Endothelial cell of umbilical vein (primary cell): Measurements from ENCODE around the gene KPNA1.

ENCODE experiments used
- EZH2 ChIP-seq: IDR thresholded peaks from 2 replicates; pipeline ENCODE4 v1.6.1; 2012; ENCODE audit warnings: borderline replicate concordance, low read depth, mild to moderate bottlenecking, moderate library complexity, low read length, inconsistent platforms; ENCODE audit not compliant: severe bottlenecking
- FOS ChIP-seq: IDR thresholded peaks from 2 replicates; pipeline ENCODE4 v1.6.1; 2011; ENCODE audit warnings: mild to moderate bottlenecking, low read length, moderate library complexity, borderline replicate concordance; ENCODE audit not compliant: insufficient read depth
- TF ChIP-seq, protein P1 (sequence below), 2 donors: IDR thresholded peaks; 1 replicate in 1 of 2; 2 replicates in 1 of 2; pipeline ENCODE4 v1.5.1; 2011; ENCODE audit warnings: low read length in 2 of 2, mild to moderate bottlenecking in 2 of 2, moderate library complexity in 2 of 2, control low read depth in 1 of 2, inconsistent platforms in 1 of 2, low read depth in 1 of 2; ENCODE audit not compliant: insufficient read depth in 1 of 2; ENCODE audit errors: extremely low read depth in 1 of 2

GRCh38 chr3:122515870-122516269 lies 1.1 kb upstream of the KPNA1 start:
- TF ChIP-seq EZH2 = no peak
- no peak for TF ChIP-seq FOS
- TF ChIP-seq, protein P1, sequence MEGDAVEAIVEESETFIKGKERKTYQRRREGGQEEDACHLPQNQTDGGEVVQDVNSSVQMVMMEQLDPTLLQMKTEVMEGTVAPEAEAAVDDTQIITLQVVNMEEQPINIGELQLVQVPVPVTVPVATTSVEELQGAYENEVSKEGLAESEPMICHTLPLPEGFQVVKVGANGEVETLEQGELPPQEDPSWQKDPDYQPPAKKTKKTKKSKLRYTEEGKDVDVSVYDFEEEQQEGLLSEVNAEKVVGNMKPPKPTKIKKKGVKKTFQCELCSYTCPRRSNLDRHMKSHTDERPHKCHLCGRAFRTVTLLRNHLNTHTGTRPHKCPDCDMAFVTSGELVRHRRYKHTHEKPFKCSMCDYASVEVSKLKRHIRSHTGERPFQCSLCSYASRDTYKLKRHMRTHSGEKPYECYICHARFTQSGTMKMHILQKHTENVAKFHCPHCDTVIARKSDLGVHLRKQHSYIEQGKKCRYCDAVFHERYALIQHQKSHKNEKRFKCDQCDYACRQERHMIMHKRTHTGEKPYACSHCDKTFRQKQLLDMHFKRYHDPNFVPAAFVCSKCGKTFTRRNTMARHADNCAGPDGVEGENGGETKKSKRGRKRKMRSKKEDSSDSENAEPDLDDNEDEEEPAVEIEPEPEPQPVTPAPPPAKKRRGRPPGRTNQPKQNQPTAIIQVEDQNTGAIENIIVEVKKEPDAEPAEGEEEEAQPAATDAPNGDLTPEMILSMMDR (IDR thresholded peaks at IDR 0.05; ENCODE audit: extremely low read depth in 1 of 2, insufficient read depth in 1 of 2, low read depth in 1 of 2, low read length in 2 of 2) = no peak
